NCI-H446 treated with DMSO at 0.1 percent for 48 hours (cell line): ENCODE results near the gene PRKG2.

Source experiments
- DNase-seq: peaks from one replicate; lab custom pipeline; 2025; lab: John Stamatoyannopoulos, UW

Gene PRKG2

GRCh38 chr4:81215931-81216330 lies 909 bp upstream of the PRKG2 start:
- no peak for DNase-seq

DNA sequence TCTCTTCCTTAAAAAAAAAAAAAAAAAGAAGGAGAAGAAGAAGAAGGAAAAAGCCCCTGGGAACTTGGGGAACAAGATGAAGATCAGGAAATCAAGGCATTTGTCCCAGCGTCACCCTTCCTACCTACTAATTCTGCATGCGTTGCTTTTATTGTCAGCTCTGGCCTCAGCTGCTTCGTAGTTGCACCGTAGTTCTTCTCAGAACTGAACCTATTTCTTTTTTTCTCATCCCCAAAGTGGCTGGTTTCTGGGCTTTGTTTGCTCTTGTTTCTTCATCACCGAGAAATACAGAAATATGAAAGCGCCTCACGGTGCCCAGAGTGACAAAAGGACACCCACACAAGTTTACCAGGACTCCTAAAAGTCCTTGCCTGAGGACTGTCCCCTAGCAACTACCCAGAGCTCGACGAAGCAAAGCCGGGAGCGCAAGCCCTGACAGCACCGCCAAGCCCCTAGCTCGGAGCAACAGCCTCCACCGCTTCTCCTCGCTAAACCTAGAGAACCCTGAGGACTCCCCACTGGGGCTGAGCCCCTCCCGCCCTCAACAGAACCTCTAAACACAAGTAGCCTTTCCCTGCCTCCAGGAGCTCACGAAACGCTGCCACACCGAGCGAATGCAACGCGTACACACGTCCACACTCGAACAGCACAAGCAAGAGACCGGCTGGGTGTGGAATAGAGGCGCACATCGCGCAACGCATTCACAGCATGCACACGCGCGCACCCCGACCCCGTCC lies 710 bp downstream of the PRKG2 start:
- DNase-seq, result no peak

DNA sequence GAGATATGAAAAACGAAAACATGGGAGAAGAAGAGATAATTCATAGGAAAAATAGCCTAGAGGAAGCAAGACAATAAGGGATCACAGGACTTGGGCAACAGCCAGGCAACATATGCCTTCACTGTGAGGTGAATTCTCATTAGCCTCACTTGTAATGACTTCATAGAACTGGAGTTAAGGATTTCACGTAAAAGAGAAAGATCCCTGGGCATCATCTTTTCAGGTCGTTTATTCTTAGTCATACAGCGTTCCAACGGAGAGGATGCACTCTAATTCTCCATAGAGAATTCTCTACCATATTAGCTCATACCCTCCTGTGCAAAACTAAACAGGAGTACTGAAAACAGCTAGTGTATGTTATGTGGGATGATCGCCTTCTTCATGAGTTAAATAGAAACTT lies 1.4 kb downstream of the PRKG2 start:
- DNase-seq, result no peak

- no peak for DNase-seq
These were observed 3.1 kb downstream of the PRKG2 start for GRCh38 chr4:81211956-81212355.

GRCh38 chr4:81207828-81208227 lies 7.2 kb downstream of the PRKG2 start:
- no peak for DNase-seq

GRCh38 chr4:81205302-81205701 lies 9.7 kb downstream of the PRKG2 start:
- no peak for DNase-seq

DNA sequence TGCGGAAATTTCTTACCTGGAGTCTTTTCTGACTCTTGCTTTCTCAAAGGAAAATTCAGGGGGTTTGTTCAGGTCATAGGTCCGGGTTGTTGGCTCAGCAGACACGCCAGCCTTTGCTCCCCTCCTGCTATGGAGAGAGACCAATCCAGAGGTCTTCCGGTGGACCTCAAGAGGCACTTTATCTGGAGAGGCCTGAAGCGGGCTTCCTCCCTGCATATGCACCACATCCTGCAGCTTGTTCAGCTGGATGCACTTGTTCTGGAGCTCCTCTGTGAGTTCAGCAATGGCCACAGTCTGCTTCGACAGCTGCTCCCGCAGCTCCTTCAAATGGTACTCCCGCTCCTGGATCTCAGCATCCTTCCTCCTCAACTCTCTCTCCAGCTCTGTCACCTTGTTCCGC lies 10.5 kb downstream of the PRKG2 start:
- DNase-seq, result no peak

- no peak for DNase-seq
These were observed 15.2 kb downstream of the PRKG2 start for GRCh38 chr4:81199831-81200230.

- DNase-seq, result no peak
These were observed 16.4 kb downstream of the PRKG2 start for GRCh38 chr4:81198609-81199008.

DNA sequence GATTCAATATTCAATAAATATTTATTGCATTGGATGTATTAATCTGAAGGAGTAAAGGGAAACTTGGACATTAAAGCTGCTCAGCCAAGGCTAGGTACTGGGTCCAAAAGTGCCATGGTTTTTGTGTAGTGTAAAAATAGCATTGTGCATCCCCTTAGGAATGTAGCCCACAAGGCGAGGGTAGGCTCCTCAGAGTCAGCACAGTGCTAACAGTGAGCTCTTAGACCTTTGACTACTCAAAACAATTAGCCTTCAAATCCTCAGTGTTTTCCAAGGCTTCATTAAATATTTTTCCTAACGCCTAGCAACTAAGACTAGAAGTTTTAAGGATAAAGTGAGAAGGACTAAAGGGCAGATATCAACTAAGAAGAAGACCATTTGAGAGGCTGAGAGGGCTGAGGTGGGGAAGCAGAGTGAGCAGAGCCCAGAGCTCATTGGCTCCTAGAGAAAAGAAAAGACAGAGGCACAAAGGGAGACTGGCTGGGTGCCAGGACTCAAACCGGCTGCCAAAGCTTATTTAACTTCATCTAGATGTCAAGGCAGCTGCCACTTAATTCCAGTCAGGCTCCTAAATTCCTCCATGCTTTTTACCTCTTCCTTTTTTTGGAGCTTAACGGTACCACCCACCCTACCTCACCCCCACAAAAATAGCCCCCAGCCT lies 17.0 kb downstream of the PRKG2 start:
- DNase-seq, result peak; percentile 19

DNA sequence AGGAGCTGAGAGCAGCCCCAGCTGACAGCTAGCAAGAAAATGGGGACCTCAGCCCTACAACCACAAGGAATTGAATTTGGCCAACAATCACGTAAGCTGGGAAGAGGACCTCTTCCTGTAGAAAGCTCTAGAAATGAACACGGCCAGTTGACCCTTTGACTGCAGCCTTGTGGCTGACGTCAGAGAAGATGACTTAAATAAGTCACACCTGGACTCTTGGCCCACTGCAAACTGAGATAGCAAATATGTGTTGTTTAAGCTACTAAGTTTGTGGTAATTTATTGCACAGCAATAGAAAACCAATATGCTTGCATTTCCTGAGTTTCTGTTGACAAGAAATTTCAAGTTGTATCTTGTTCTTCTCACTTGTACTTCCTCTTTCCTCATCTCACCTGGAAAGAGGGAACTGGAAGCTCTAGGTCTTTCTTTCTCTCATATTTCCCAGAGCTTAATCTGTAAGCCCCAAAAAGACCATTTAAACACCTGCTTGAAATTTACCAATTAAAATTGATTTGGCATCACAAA lies 18.8 kb downstream of the PRKG2 start:
- no peak for DNase-seq

DNA sequence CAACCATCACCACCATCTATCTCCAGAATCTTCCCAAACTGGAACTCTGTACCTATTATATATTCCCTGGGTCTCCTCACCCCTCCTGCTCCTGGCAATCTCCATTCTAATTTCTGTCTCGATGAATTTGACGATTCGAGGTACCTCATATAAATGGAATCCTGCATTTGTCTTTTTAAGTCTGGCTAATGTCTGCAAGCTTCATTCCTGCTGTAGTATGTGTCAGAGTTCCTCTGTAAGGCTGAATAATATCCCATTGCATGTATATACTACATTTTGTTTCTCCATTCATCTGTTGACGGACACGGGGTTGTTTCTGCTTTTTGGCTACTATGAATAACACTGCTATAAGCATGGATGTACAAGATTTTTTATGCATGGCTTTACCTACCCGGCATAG lies 19.5 kb downstream of the PRKG2 start:
- DNase-seq, result no peak

- DNase-seq, result no peak
These were observed 20.7 kb downstream of the PRKG2 start for GRCh38 chr4:81194286-81194685.

DNA sequence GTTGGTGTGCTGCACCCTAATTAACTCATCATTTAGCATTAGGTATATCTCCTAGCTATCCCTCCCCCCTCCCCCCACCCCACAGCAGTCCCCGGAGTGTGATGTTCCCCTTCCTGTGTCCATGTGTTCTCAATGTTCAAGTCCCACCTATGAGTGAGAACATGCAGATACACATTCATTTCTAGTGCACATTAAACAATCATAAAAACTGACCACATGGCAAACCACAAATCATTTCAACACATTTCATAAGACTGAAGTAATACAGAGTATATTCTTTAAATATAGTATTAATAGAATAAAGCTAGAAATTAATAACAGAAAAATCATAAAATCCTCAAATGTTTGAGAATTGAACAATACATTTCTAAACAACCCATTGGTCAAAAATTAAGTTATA lies 34.1 kb downstream of the PRKG2 start:
- DNase-seq, result no peak

- DNase-seq, result no peak
These were observed 35.7 kb downstream of the PRKG2 start for GRCh38 chr4:81179326-81179725.

DNA sequence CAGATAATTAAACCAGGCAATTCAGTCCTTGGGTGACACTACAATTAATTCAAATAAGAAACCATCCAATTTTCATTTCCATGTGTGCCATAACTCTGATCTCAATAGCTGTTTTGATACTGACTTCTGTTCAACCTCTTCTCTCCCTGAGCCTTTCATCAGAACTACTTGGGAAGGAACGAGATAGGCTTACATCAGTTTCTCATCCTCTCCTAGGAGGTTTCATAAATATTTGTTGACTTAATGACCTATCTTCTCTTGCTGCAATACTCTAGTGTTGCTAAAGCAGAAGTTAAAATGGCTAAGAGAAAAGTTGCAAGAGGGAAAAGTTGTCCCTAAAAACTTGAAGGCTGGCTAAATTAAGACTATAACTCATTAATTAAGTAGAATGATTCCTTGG lies 41.8 kb downstream of the PRKG2 start:
- no peak for DNase-seq

- peak; percentile 55 for DNase-seq
These were observed 48.4 kb downstream of the PRKG2 start for GRCh38 chr4:81166458-81167160.

- peak; percentile 69 for DNase-seq
These were observed 49.1 kb downstream of the PRKG2 start for GRCh38 chr4:81165861-81166430.

DNA sequence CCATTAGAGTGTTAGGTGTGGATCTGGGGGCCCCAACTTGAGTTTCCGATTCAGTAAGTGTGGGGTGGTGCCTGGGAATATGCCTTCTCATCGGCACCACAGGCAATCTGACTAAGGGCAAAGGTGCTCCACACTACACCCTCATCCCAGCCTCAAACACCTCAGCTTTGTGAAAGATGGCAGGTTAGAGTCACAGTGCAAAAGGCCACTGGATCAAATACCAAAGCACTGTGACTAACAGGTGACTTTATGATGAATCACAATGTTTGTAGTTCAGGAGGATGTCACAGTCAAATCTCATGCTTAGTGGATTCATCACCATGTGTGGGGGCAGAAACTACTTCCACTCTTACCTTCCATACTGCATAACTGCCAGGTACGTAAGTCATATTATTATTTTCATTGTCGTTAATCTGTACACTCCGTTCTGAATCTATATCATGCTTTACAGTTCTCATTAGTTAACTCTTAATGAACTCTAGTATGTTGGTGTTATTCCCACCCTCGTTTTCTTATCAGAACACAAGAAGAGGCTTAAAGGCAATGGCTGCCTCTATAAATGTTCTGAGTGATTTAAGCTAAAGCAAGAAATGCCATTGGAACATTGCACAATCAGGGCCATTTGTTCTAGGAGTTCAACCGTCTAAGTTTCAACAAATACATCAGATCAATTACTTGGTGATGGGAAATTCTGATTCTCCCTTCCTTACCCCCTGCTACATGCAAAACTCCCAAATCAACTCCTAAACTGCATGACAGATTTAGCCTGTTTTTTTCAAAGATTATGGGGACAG lies 50.2 kb downstream of the PRKG2 start:
- DNase-seq, result no peak

DNA sequence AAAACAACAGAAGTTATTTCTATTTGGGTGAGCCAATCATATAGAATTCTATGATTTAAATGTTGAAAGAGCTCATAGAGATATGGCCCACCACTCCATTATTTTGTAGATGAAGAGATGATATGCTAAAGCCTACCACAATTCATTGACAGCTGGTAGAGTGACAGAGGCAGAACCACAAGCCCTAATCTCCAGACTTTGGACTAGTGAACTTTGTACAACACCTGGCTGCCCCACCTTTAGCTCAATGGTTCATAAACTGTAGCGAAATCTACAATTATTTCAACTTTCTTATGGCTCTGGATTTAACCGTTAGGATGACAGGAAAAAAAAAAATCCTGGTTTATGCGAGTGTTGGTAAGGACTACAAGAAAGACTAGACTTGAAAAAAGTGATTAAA lies 50.9 kb downstream of the PRKG2 start:
- DNase-seq, result no peak

DNA sequence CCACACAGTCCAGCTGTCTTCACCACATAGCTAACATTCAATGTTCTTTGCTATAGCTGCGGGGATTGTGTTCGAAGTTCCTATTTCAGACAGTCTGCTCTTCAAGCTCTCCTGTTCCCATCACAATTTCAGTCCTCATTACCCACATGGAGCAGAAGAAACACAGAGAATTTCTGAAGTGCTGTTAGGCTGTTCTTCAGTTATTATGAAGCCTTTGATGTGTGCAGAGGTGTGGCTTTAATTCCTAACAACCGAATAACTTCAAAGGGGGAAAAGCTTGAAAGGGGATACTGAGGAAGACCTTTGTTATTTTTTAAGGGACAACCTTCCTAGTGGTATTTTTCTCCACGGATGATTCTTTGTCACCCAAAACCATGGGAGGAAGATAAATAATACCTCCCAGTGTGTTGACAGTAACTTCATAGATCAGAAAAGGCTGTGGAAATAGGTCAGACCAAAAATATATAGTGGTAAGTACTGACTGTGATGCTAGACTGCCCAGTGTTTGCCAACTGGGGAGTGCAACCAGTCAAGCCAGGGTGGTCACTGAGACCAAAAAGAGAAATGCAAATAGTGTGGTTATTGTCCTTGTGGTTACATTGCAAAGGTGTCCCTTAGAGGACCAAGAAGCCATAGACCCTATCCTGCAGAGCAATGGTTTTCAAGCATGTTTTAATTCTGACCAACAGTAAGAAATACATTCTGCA lies 52.1 kb downstream of the PRKG2 start:
- no peak for DNase-seq
